Measurements from ENCODE around the gene EFCAB9. TPM values are rescaled to one million over a fixed set of nuclear protein-coding genes. Genes with fewer than 3 reads are reported as not detected.

Gene EFCAB9
- total RNA-seq, 1 experiment from 2014 or later = not detected

GRCh38 chr5:172159016-172159415 lies 35.0 kb upstream of the EFCAB9 start:
- Histone ChIP-seq H3K79me1 (ENCODE audit: insufficient read depth, low read depth, low read length, poor library complexity, severe bottlenecking) (peaks cover 2% of the 10 kb centered on the region), H2BK15ac (ENCODE audit: low read depth, low read length) (no peak overlapping the region), H3K4me1 (ENCODE audit: insufficient read depth, low read length) (no peaks in the 10 kb centered on the region), H3K79me2 (ENCODE audit: insufficient read depth, low read length) (no peaks in the 10 kb centered on the region), H4K20me1 (ENCODE audit: control insufficient read depth, insufficient read depth, insufficient read length) (no peaks in the 10 kb centered on the region), H3K56ac (ENCODE audit: insufficient read length, low read depth, low read length) (no peak overlapping the region), H3K18ac (ENCODE audit: insufficient read length, low read depth, low read length) (no peak overlapping the region), H3K4ac (ENCODE audit: low read depth, low read length) (no peak overlapping the region), H3K23ac (ENCODE audit: insufficient read length, low read depth, low read length) (no peak overlapping the region), H2AK5ac (ENCODE audit: insufficient read length, low read length) (no peak overlapping the region), H3K27me3 (ENCODE audit: insufficient read depth, low read length) (no peaks in the 10 kb centered on the region), H3K23me2 (ENCODE audit: insufficient read length, low read depth, low read length, poor library complexity, severe bottlenecking) (peaks cover 3% of the 10 kb centered on the region), H3K4me2 (ENCODE audit: insufficient read depth, insufficient read length, low read length) (no peak overlapping the region), H2BK20ac (ENCODE audit: low read depth, low read length, poor library complexity, severe bottlenecking) (no peak overlapping the region), H2BK12ac (ENCODE audit: insufficient read length, low read depth, low read length) (no peak overlapping the region), H4K8ac (replicated peaks; ENCODE audit: insufficient read length, low read depth, low read length) (no peak overlapping the region), H2AFZ (ENCODE audit: low read length) (no peak overlapping the region), H4K91ac (ENCODE audit: insufficient read length, low read depth, low read length) (no peak overlapping the region), H4K5ac (ENCODE audit: insufficient read length, low read depth, low read length) (no peak overlapping the region), H3K9me3 (ENCODE audit: control insufficient read depth, low read depth, low read length) (no peaks in the 10 kb centered on the region), H2BK5ac (ENCODE audit: insufficient read length, low read length) (no peak overlapping the region), H3T11ph (ENCODE audit: low read length) (no peak overlapping the region), H3K27ac (ENCODE audit: insufficient read length, low read depth, low read length) (no peak overlapping the region), H3K9ac (ENCODE audit: extremely low read depth, insufficient read length, low read length) (no peak overlapping the region), H2BK120ac (ENCODE audit: low read depth, low read length, poor library complexity, severe bottlenecking) (no peak overlapping the region), H3K14ac (ENCODE audit: insufficient read depth, low read length) (no peak overlapping the region; the same call in 1 of the 2 replicates)
- no peak for DNase-seq
- no peak for TF ChIP-seq CTCF (conservative IDR thresholded peaks at IDR 0.05)
- Mint-ChIP-seq H3K27ac (no peak overlapping the region; a peak in 1 of 7 replicates), H3K4me3 (no peak overlapping the region), H3K9me3 (no peaks in the 10 kb centered on the region; a peak in 1 of 5 replicates), H3K36me3 (ENCODE audit: insufficient read depth in 1 of 3, low read depth in 3 of 3) (peaks cover 0 to 5% (median 2%) of the 10 kb centered on the region in 3 experiments; a peak in 4 of 7 replicates), H3K4me1 (peaks cover 0 to 5% of the 10 kb centered on the region in 2 experiments; a peak in 2 of 4 replicates), H3K27me3 (ENCODE audit: low read depth) (no peaks in the 10 kb centered on the region)
- whole genome bisulfite sequencing (ENCODE audit: extremely low coverage, insufficient read length, low lambda C conversion rate) = no CpG with 5 or more reads among the region's 8 CpGs

All from H9 (cell line).